Epithelial cell of esophagus (primary cell): ENCODE results near the gene JDP2.

Experiments
- DNase-seq: peaks from one replicate; pipeline ENCODE4 v3.0.0; 2010; ENCODE audit warnings: low read depth
- H3K4me3 ChIP-seq: 2 replicates; pipeline ENCODE4 v1.5.1; 2011; ENCODE audit warnings: mild to moderate bottlenecking, low read length, control low read depth
- TF ChIP-seq, protein P1 (sequence below): IDR thresholded peaks from 2 replicates; pipeline ENCODE4 v1.5.1; 2011; ENCODE audit warnings: low read depth, mild to moderate bottlenecking, low read length, control low read depth, inconsistent platforms; ENCODE audit not compliant: insufficient read depth; ENCODE audit errors: missing control alignments

JDP2 gene

DNA sequence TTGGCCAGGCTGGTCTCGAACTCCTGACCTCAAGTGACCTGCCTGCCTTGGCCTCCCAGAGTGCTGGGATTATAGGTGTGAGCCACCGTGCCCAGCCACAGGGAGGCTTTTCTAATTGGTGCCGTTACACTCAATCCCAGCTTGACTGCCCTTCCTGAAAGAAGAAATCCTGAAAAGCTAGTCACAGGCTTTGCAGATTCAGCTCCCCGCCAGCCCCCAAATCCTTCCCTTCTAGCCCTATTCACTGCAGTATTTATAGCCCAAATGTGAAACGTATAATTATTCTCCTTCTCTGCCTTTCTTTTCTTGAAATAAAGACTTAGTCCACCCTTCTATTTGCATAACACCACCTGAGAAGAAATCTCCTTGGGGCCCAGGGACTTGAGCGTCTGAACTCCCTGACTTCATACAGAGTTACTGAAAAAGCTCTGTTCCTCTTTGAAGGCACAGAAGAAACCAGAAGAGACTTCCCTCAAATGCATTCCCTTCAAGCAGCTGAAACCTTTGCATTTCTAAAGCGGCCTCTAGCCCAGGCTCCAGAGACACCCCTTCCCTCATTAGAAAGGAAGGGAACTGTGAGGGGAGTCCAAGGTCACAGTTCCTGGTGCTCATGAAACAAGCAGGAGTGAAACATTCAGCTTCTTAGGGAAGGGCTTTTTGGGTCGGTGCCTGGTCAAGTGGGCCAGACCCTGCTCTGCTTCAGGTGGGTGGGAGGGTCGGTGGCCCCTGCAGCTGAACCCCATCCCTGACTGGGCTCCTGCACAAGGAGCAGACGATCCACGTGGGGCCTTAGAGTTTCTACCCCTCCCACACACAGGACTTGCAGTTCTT is 52.2 kb downstream of the JDP2 start:
- DNase-seq, result no peak
- H3K4me3 ChIP-seq, result no peak overlapping the region
- TF ChIP-seq, protein P1, sequence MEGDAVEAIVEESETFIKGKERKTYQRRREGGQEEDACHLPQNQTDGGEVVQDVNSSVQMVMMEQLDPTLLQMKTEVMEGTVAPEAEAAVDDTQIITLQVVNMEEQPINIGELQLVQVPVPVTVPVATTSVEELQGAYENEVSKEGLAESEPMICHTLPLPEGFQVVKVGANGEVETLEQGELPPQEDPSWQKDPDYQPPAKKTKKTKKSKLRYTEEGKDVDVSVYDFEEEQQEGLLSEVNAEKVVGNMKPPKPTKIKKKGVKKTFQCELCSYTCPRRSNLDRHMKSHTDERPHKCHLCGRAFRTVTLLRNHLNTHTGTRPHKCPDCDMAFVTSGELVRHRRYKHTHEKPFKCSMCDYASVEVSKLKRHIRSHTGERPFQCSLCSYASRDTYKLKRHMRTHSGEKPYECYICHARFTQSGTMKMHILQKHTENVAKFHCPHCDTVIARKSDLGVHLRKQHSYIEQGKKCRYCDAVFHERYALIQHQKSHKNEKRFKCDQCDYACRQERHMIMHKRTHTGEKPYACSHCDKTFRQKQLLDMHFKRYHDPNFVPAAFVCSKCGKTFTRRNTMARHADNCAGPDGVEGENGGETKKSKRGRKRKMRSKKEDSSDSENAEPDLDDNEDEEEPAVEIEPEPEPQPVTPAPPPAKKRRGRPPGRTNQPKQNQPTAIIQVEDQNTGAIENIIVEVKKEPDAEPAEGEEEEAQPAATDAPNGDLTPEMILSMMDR, result no peak

GRCh38 chr14:75482366-75482765 is 54.5 kb downstream of the JDP2 start:
- no peak overlapping the region for H3K4me3 ChIP-seq
- TF ChIP-seq, protein P1, result no peak
- no peak for DNase-seq

- no peak overlapping the region for H3K4me3 ChIP-seq
- TF ChIP-seq, protein P1, result no peak
- peak; percentile 18 for DNase-seq
Observed at GRCh38 chr14:75484711-75485429, 57.0 kb downstream of the JDP2 start.

GRCh38 chr14:75486318-75486717 is 58.5 kb downstream of the JDP2 start:
- TF ChIP-seq, protein P1, result no peak
- DNase-seq, result no peak

DNA sequence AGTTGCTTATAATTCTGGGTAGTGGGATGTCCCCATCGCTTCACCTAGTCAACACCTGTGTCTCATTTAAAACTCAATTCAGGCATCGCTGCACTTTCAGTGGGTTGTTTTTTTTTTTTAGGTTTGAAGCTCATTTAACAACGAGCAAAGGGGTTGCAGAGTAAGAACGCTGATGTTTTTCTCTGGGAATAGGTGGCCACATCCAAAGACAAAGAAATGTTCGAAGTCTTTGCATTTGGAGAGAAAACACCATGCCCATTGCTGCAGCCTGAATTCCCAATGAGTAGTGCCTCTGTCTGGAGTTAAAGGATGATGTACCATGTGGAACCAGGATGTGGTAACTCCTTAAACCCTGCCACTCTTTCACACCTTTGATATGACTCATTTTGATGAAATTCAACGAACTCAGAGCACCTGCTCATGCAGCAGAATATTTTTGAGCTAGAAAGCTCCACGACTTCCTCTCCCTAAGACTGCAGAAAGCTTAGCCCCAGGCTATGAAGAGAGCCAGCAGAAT is 59.4 kb downstream of the JDP2 start:
- TF ChIP-seq, protein P1, result no peak
- no peak overlapping the region for H3K4me3 ChIP-seq
- DNase-seq, result peak; percentile 88

More at GRCh38 chr14:75486318-75486717, 58.5 kb downstream of the JDP2 start:
- H3K4me3 ChIP-seq, result no peak overlapping the region

DNA sequence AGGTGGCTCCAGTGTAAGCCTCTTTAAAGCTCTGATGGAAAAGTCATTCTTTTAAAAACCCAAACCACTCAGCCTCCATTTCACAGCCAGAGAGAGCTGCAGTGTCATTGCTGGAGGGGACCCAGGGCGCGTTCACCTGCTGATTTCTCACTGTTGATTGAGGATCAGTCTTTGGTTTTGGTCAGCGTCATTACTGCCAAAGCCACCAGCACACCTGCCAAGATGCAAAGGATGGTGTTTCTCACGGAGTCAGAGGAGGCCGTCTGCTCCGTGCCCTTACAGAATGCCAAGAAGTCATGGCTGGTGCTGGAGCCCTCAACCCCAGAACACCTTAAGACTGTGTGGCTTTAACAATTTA is 61.6 kb downstream of the JDP2 start:
- TF ChIP-seq, protein P1, result no peak
- H3K4me3 ChIP-seq, result no peak overlapping the region
- no peak for DNase-seq
